DOHH2 (cell line): Measurements from ENCODE around the gene GGPS1.

Experiments used
- EZH2phosphoT487 ChIP-seq: fragments of 200-600 bp; sonication (generic); IDR thresholded peaks from 2 replicates; pipeline ENCODE4 v1.6.1; 2017; ENCODE audit warnings: borderline replicate concordance, mild to moderate bottlenecking, antibody characterized with exemption, low read length, moderate library complexity, mixed read lengths
- TF ChIP-seq, protein P1 (sequence below): fragments of 200-600 bp; sonication (generic); IDR thresholded peaks from one replicate; pipeline ENCODE4 v1.5.1; 2014; ENCODE audit warnings: antibody characterized with exemption, mild to moderate bottlenecking, low read depth, low read length; ENCODE audit not compliant: poor library complexity, severe bottlenecking

DNA sequence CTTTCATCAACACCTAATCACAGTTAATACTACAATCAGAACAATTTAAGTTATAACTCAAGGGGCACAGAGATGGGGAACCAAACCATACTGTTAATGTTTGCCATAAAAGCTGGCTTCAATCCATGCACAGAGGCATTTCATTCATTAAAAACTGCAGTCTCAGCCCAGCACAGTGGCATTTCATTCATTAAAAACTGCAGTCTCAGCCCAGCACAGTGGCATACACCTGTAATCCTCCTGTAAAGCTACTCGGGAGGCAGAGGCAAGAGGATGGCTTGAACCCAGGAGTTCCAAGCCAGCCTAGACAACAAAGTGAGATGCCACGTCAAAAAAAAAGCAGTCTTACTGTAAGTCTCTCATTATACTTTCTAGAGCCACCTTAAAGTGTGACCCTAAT is 29.6 kb upstream of the GGPS1 start:
- TF ChIP-seq, protein P1, sequence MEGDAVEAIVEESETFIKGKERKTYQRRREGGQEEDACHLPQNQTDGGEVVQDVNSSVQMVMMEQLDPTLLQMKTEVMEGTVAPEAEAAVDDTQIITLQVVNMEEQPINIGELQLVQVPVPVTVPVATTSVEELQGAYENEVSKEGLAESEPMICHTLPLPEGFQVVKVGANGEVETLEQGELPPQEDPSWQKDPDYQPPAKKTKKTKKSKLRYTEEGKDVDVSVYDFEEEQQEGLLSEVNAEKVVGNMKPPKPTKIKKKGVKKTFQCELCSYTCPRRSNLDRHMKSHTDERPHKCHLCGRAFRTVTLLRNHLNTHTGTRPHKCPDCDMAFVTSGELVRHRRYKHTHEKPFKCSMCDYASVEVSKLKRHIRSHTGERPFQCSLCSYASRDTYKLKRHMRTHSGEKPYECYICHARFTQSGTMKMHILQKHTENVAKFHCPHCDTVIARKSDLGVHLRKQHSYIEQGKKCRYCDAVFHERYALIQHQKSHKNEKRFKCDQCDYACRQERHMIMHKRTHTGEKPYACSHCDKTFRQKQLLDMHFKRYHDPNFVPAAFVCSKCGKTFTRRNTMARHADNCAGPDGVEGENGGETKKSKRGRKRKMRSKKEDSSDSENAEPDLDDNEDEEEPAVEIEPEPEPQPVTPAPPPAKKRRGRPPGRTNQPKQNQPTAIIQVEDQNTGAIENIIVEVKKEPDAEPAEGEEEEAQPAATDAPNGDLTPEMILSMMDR: no peak
- no peak for TF ChIP-seq EZH2phosphoT487
